Activated T-cell treated with anti-CD3 and anti-CD28 coated beads, Interleukin-2, amount 50 U/mL, for 4 hours (primary cell): Measurements from ENCODE around the gene RAD51B. TPM values are rescaled to one million over a fixed set of nuclear protein-coding genes. Genes with fewer than 3 reads are reported as not detected.
"Not testable (repeated sequence)": the region's sequence is repeated elsewhere in the genome, so short reads cannot be mapped to it uniquely, and the experiment has no call there.

ENCODE experiments used
- ATAC-seq, 2 donors: fragments of 200-7000 bp; cut with Tn5 transposase; one replicate each; pipeline ENCODE4 v1.10.0; 2021
- DNase-seq: peaks from one replicate; pipeline ENCODE4 v3.0.0-alpha.2; 2020
- H3K27me3 Mint-ChIP-seq: one replicate; pipeline ENCODE4 v1.8.0; 2021; ENCODE audit warnings: low read depth, mixed read lengths
- H3K36me3 Mint-ChIP-seq: one replicate; pipeline ENCODE4 v1.8.0; 2022; ENCODE audit warnings: mixed read lengths; ENCODE audit not compliant: insufficient read depth
- H3K4me1 Mint-ChIP-seq: one replicate; pipeline ENCODE4 v1.8.0; 2021; ENCODE audit warnings: low read depth, mixed read lengths
- H3K4me3 Mint-ChIP-seq: one replicate; pipeline ENCODE4 v1.8.0; 2021; ENCODE audit warnings: mild to moderate bottlenecking, moderate library complexity, mixed read lengths
- H3K9me3 Mint-ChIP-seq: one replicate; pipeline ENCODE4 v1.8.0; 2021; ENCODE audit warnings: mixed read lengths
- total RNA-seq, 3 donors: library from RNA; stranded (reverse); gene quantifications; one replicate each; pipeline ENCODE4 v1.2.1, GENCODE V29; 2021

Gene RAD51B
- total RNA-seq, 3 donors from 2014 or later = 10.6 to 16.1 (median 14.2) TPM

- DNase-seq (no peak), ATAC-seq (no peak)
- H3K36me3 Mint-ChIP-seq = no peaks in the 10 kb centered on the region
- no peaks in the 10 kb centered on the region for H3K4me1 Mint-ChIP-seq
- H3K4me3 Mint-ChIP-seq = no peak overlapping the region
- no peaks in the 10 kb centered on the region for H3K9me3 Mint-ChIP-seq
- H3K27me3 Mint-ChIP-seq = no peaks in the 10 kb centered on the region
These were observed 347.3 kb downstream of the RAD51B start for GRCh38 chr14:68166731-68167382.

DNA sequence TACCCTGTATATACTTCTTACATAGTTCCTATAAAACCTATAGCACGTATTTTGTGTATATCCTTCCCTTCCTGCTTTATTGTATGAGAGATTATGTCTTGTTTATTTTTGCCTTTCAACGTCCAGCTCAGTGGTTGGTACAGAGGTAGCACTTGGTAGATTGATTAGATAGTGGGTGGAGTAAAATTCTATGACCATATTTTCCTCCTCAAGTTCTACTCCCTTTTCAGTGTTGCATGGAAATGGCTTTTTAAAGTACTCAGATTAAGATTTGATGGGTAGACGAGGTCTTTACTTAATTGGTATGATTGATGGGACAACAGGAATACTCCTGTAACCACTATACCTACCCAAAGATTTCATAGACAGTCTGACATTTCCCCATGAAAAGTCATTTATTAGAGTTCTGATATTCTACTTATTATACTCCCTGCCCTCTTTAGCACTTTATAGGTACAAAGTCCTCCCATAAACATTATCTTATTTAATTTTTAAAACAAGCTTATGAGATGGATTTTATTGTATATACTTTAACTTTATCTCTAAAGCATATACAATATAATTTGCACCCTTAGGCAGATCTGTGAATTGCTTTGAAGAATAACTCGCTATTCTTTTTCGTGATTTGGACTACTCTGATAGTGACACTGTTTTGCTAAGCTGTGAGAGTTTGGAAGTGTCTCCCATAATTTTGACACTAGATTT lies 348.0 kb downstream of the RAD51B start:
- Mint-ChIP-seq H3K9me3 (no peaks in the 10 kb centered on the region), H3K4me1 (no peaks in the 10 kb centered on the region), H3K27me3 (no peaks in the 10 kb centered on the region), H3K36me3 (peaks cover 2% of the 10 kb centered on the region), H3K4me3 (no peak overlapping the region)
- no peak for ATAC-seq
- no peak for DNase-seq

GRCh38 chr14:68168460-68169109 lies 349.0 kb downstream of the RAD51B start:
- H3K36me3 Mint-ChIP-seq = peaks cover 2% of the 10 kb centered on the region
- ATAC-seq = no peak
- no peaks in the 10 kb centered on the region for H3K27me3 Mint-ChIP-seq
- no peak overlapping the region for H3K4me3 Mint-ChIP-seq
- H3K9me3 Mint-ChIP-seq = no peaks in the 10 kb centered on the region
- DNase-seq = no peak
- no peaks in the 10 kb centered on the region for H3K4me1 Mint-ChIP-seq

- DNase-seq = no peak
- no peak for ATAC-seq
- peaks cover 2% of the 10 kb centered on the region for H3K36me3 Mint-ChIP-seq
- no peaks in the 10 kb centered on the region for H3K4me1 Mint-ChIP-seq
- no peaks in the 10 kb centered on the region for H3K27me3 Mint-ChIP-seq
- no peak overlapping the region for H3K4me3 Mint-ChIP-seq
- H3K9me3 Mint-ChIP-seq = no peaks in the 10 kb centered on the region
These were observed 352.6 kb downstream of the RAD51B start for GRCh38 chr14:68172216-68172615.

DNA sequence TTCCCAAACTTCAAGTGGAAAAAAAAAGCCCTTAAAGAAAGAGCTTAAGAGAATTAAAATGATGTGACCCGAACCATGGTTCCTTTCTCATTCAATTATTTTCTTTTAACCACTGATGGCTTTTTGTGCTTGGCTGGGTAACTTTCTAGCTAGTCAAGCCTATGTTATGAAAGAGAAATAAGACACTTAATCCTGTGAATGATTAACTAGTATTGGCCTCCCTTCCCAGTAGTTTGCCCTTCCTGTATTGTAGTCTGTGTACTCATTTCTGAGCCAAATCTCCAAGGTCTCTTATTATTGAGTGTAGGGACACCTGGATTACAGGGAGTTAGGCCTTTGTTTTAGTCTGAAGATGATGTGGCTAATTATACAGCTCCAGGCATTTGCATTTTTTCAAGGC lies 353.0 kb downstream of the RAD51B start:
- ATAC-seq (no peak), DNase-seq (no peak)
- Mint-ChIP-seq H3K4me1 (no peaks in the 10 kb centered on the region), H3K27me3 (no peaks in the 10 kb centered on the region), H3K36me3 (peaks cover 2% of the 10 kb centered on the region), H3K9me3 (no peaks in the 10 kb centered on the region), H3K4me3 (no peak overlapping the region)

- Mint-ChIP-seq H3K27me3 (no peaks in the 10 kb centered on the region), H3K4me3 (no peak overlapping the region), H3K36me3 (peaks cover 2% of the 10 kb centered on the region), H3K9me3 (no peaks in the 10 kb centered on the region), H3K4me1 (no peaks in the 10 kb centered on the region)
- DNase-seq = no peak
- ATAC-seq = no peak
These were observed 353.8 kb downstream of the RAD51B start for GRCh38 chr14:68173227-68173972.

GRCh38 chr14:68174446-68174845 lies 354.9 kb downstream of the RAD51B start:
- no peaks in the 10 kb centered on the region for H3K27me3 Mint-ChIP-seq
- no peak overlapping the region for H3K4me3 Mint-ChIP-seq
- DNase-seq (no peak), ATAC-seq (no peak)
- peaks cover 2% of the 10 kb centered on the region for H3K36me3 Mint-ChIP-seq
- no peaks in the 10 kb centered on the region for H3K4me1 Mint-ChIP-seq
- no peaks in the 10 kb centered on the region for H3K9me3 Mint-ChIP-seq

DNA sequence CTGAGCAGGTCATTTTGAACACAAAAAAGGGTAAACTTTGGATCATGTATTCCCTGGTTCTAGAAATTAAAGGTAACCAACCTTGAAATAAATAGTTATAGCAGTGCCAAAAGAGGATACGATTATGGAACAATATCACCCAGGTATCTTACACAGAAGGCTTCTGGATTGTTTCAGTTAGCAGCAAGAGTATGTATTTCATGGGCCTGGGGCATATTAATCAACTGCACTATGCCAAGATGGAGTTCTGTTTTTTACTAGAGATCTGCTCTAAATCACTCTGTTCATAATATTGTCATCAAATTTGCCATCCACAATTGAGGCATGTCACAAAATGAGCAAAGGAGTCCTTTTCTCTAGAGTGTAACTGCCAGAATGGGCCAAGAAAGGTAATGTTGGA lies 357.1 kb downstream of the RAD51B start:
- peaks cover 2% of the 10 kb centered on the region for H3K36me3 Mint-ChIP-seq
- no peaks in the 10 kb centered on the region for H3K27me3 Mint-ChIP-seq
- no peak overlapping the region for H3K4me3 Mint-ChIP-seq
- no peak for ATAC-seq
- H3K9me3 Mint-ChIP-seq = no peaks in the 10 kb centered on the region
- no peak for DNase-seq
- peaks cover 7% of the 10 kb centered on the region for H3K4me1 Mint-ChIP-seq

DNA sequence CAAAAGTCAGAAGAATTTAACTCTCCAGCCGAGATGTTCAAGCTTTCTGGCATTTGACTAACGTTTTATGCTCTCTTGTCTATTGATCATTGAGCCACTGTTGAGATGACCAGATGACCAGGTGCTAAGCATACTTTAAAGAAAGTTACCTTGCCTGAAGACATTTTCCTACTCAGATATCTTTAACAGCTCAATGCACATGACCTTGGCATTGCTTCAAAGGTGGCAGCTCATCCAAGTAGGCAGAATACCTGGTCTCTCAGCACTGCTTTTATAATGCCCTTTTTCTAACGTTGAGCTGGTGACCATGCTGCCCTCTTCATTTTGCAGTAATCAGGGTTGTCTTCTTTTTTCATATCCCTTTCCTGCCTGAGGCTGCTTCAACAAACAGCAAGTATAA lies 358.1 kb downstream of the RAD51B start:
- Mint-ChIP-seq H3K27me3 (no peaks in the 10 kb centered on the region), H3K4me1 (peaks cover 18% of the 10 kb centered on the region), H3K36me3 (no peaks in the 10 kb centered on the region), H3K9me3 (no peaks in the 10 kb centered on the region), H3K4me3 (no peak overlapping the region)
- ATAC-seq (no peak), DNase-seq (no peak)

DNA sequence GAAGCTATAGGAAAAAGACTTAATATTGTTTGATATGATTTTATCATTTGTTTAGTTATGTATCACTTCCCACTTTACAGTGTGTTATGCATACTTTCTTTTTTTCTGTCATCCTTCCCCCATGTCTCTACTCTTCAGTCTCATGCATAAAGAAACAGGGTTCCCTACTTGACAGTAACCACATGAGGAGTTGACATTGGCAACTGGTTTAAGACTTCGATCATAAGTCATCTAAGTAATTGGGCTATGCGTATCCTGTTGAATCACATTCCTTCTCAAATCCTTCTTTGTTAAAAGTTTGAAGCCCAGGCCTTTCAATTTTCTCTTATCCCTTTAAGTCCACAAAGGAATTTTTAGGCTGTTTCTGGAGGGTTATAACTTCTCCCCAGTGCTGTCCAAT lies 358.7 kb downstream of the RAD51B start:
- Mint-ChIP-seq H3K4me3 (no peak overlapping the region), H3K36me3 (no peaks in the 10 kb centered on the region), H3K4me1 (peaks cover 23% of the 10 kb centered on the region), H3K9me3 (no peaks in the 10 kb centered on the region), H3K27me3 (no peaks in the 10 kb centered on the region)
- no peak for ATAC-seq
- no peak for DNase-seq

DNA sequence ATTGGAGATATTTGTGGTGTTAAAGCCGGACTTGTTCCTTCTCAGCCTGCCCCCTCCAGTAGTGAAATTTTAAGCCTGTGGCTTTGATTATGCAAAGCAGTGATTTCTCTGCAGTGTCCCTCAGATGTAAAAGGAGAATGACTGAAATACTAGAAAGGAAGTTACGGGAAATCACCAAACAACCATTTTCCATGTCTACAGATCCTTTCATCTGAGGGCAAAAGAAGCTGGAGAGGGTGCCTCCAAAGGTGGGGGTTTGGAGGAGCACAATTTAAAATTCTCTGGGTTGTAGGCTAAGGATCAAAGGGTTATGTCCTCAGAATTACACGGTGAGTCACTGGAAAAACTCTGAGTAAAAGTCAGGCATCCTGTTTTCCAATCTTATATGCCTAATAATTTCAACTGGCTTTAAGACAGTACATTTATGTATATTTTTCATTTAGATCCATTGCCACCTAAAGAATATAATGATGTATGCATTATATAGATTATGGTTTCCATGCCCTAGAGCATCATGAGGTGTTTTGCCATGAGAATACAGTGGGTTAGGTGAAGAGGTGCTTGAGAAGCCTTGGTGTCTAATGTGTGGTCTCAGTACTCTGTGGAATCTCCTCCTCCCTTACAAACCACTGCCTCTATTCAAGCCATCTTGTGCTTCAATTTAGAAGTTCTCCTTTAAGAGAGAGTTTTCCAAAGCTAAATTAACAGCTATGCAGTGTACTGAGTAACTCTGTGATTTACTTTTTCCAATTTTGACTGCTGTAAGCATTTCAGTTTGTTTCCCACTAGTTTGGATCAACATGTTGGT lies 362.1 kb downstream of the RAD51B start:
- Mint-ChIP-seq H3K9me3 (no peaks in the 10 kb centered on the region), H3K4me1 (peaks cover 35% of the 10 kb centered on the region), H3K27me3 (no peaks in the 10 kb centered on the region), H3K4me3 (no peak overlapping the region), H3K36me3 (no peaks in the 10 kb centered on the region)
- ATAC-seq = no peak
- DNase-seq = no peak

- H3K27me3 Mint-ChIP-seq = no peaks in the 10 kb centered on the region
- H3K4me1 Mint-ChIP-seq = peaks cover 35% of the 10 kb centered on the region
- H3K4me3 Mint-ChIP-seq = no peak overlapping the region
These were observed 362.9 kb downstream of the RAD51B start for GRCh38 chr14:68182492-68182891.

DNA sequence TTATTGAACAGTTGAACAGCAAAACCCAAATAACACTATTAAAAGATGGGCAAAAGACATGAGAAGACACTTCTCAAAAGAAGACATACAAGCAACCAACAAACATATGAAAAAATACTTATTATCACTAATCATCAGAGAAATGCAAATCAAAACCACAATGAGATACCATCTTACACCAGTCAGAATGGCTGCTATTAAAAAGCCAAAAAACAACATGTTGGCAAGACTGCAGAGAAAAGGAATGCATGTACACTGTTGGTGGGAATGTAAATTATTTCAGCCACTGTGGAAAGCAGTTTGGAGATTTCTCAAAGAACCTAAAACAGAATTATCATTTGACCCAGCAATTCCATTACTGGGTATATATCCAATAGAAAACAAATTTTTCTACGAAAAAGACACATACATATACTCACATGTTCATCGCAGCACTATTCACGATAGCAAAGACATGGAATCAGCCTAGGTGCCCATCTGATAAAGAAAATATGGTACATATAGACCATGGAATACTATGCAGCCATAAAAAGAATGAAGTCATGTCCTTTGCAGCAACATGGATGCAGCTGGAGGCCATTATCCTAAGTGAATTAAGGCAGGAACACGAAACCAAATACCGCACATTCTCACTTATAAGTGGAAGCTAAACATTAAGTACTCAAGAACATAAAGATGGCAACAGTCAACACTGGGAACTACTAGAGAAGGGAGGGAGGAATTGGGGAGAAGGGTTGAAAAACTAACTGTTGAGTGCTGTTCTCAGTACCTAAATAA lies 367.1 kb downstream of the RAD51B start:
- not testable (repeated sequence) for DNase-seq, H3K27me3 Mint-ChIP-seq, ATAC-seq, H3K36me3 Mint-ChIP-seq, H3K9me3 Mint-ChIP-seq, H3K4me3 Mint-ChIP-seq
- peaks cover 27% of the 10 kb centered on the region for H3K4me1 Mint-ChIP-seq

More at GRCh38 chr14:68182492-68182891, 362.9 kb downstream of the RAD51B start:
- Mint-ChIP-seq H3K9me3 (no peaks in the 10 kb centered on the region), H3K36me3 (no peaks in the 10 kb centered on the region)
- ATAC-seq (peak; percentile 90 to 93), DNase-seq (no peak)
